Loucy (cell line): ENCODE measurements around the gene BICD1.

Experiments used
- H2AFZ ChIP-seq: fragments of 200-600 bp; sonication (generic); 2 replicates; pipeline ENCODE4 v1.6.0; 2016; ENCODE audit warnings: antibody characterized with exemption, mild to moderate bottlenecking, low read length, moderate library complexity
- H3F3A ChIP-seq: fragments of 200-600 bp; 2 replicates; pipeline ENCODE4 v1.6.0; 2016; ENCODE audit warnings: antibody characterized with exemption, low read depth, mild to moderate bottlenecking
- H3K27me3 ChIP-seq: fragments of 200-600 bp; sonication (generic); 2 replicates; pipeline ENCODE4 v1.6.1; 2014; ENCODE audit warnings: low read length, mild to moderate bottlenecking; ENCODE audit not compliant: insufficient read depth, poor library complexity, severe bottlenecking
- H3K36me3 ChIP-seq: fragments of 200-600 bp; sonication (generic); 2 replicates; pipeline ENCODE4 v1.6.1; 2016; ENCODE audit warnings: low read length; ENCODE audit not compliant: insufficient read depth
- H3K4me1 ChIP-seq: fragments of 200-600 bp; sonication (generic); 2 replicates; pipeline ENCODE4 v1.5.1; 2014; ENCODE audit warnings: low read length, mild to moderate bottlenecking; ENCODE audit not compliant: insufficient read depth, poor library complexity, severe bottlenecking
- H3K4me2 ChIP-seq: fragments of 200-600 bp; sonication (generic); 2 replicates; pipeline ENCODE4 v1.6.0; 2014; ENCODE audit warnings: antibody characterized with exemption, low read length, low read depth, mild to moderate bottlenecking; ENCODE audit not compliant: poor library complexity, severe bottlenecking
- H3K4me3 ChIP-seq: fragments of 200-600 bp; sonication (generic); 2 replicates; pipeline ENCODE4 v1.5.1; 2014; ENCODE audit warnings: low read length, mild to moderate bottlenecking, mixed read lengths; ENCODE audit not compliant: poor library complexity, severe bottlenecking
- H3K79me2 ChIP-seq: fragments of 200-600 bp; sonication (generic); 2 replicates; pipeline ENCODE4 v1.6.1; 2014; ENCODE audit warnings: low read length; ENCODE audit not compliant: insufficient read depth
- H3K9ac ChIP-seq: fragments of 200-600 bp; sonication (generic); 2 replicates; pipeline ENCODE4 v1.6.0; 2014; ENCODE audit warnings: mild to moderate bottlenecking, low read depth, low read length, moderate library complexity; ENCODE audit not compliant: poor library complexity, severe bottlenecking
- H3K9me2 ChIP-seq: fragments of 200-600 bp; sonication (generic); replicated peaks from 2 replicates; pipeline ENCODE4 v1.6.1; 2016; ENCODE audit warnings: low read depth, low read length, mixed read lengths
- H3K9me3 ChIP-seq: fragments of 200-600 bp; sonication (generic); 2 replicates; pipeline ENCODE4 v1.6.1; 2014; ENCODE audit warnings: mild to moderate bottlenecking, antibody characterized with exemption, low read length, low read depth; ENCODE audit not compliant: insufficient read depth
- H4K20me1 ChIP-seq: fragments of 200-600 bp; sonication (generic); 2 replicates; pipeline ENCODE4 v1.6.0; 2014; ENCODE audit warnings: antibody characterized with exemption, low read length, mild to moderate bottlenecking; ENCODE audit not compliant: insufficient read depth, poor library complexity, severe bottlenecking
- CTCF ChIP-seq: fragments of 200-600 bp; sonication (generic); conservative IDR thresholded peaks from 2 replicates; pipeline ENCODE4 v1.5.1; 2014; ENCODE audit warnings: mild to moderate bottlenecking, antibody characterized with exemption, low read length
- EZH2phosphoT487 ChIP-seq: fragments of 200-600 bp; IDR thresholded peaks from 2 replicates; pipeline ENCODE4 v1.6.1; 2018; ENCODE audit warnings: antibody characterized with exemption, mild to moderate bottlenecking, moderate library complexity, borderline replicate concordance

The BICD1 gene

GRCh38 chr12:32196250-32197198, 89.9 kb downstream of the BICD1 start:
- H3K4me1 ChIP-seq, result peaks cover 15% of the 10 kb centered on the region
- no peak overlapping the region for H3K9ac ChIP-seq
- H3K9me3 ChIP-seq, result peaks cover 14% of the 10 kb centered on the region
- TF ChIP-seq EZH2phosphoT487 (no peak), CTCF (no peak)
- no peaks in the 10 kb centered on the region for H3K79me2 ChIP-seq
- no peaks in the 10 kb centered on the region for H3K9me2 ChIP-seq
- H3K36me3 ChIP-seq, result no peaks in the 10 kb centered on the region
- H2AFZ ChIP-seq, result no peak overlapping the region
- no peak overlapping the region for H3K4me2 ChIP-seq
- no peaks in the 10 kb centered on the region for H4K20me1 ChIP-seq
- H3K27me3 ChIP-seq, result no peaks in the 10 kb centered on the region
- H3K4me3 ChIP-seq, result no peak overlapping the region
- H3F3A ChIP-seq, result no peaks in the 10 kb centered on the region

GRCh38 chr12:32197421-32197820, 90.8 kb downstream of the BICD1 start:
- Histone ChIP-seq H3K9me2 (no peaks in the 10 kb centered on the region), H3K36me3 (no peaks in the 10 kb centered on the region), H3K4me2 (no peak overlapping the region), H3K27me3 (no peaks in the 10 kb centered on the region), H4K20me1 (no peaks in the 10 kb centered on the region), H3F3A (no peaks in the 10 kb centered on the region), H3K4me3 (no peak overlapping the region), H2AFZ (no peak overlapping the region), H3K9ac (no peak overlapping the region), H3K9me3 (peaks cover 14% of the 10 kb centered on the region), H3K4me1 (peaks cover 15% of the 10 kb centered on the region), H3K79me2 (no peaks in the 10 kb centered on the region)
- TF ChIP-seq EZH2phosphoT487, result no peak

- Histone ChIP-seq H2AFZ (no peak overlapping the region), H3K4me2 (no peak overlapping the region), H3K9me3 (peaks cover 14% of the 10 kb centered on the region), H3K9ac (no peak overlapping the region), H3K9me2 (no peaks in the 10 kb centered on the region), H3F3A (no peaks in the 10 kb centered on the region), H3K4me1 (peaks cover 15% of the 10 kb centered on the region), H3K4me3 (no peak overlapping the region), H3K79me2 (no peaks in the 10 kb centered on the region), H3K27me3 (no peaks in the 10 kb centered on the region), H4K20me1 (no peaks in the 10 kb centered on the region), H3K36me3 (no peaks in the 10 kb centered on the region)
- no peak for TF ChIP-seq CTCF
- TF ChIP-seq EZH2phosphoT487, result no peak
These were observed 91.9 kb downstream of the BICD1 start for GRCh38 chr12:32198555-32198954.

- H3K4me2 ChIP-seq, result no peak overlapping the region
- H4K20me1 ChIP-seq, result no peaks in the 10 kb centered on the region
- no peaks in the 10 kb centered on the region for H3F3A ChIP-seq
- H3K9ac ChIP-seq, result no peak overlapping the region
- H3K36me3 ChIP-seq, result no peaks in the 10 kb centered on the region
- no peak overlapping the region for H3K4me3 ChIP-seq
- H2AFZ ChIP-seq, result no peak overlapping the region
- peaks cover 15% of the 10 kb centered on the region for H3K4me1 ChIP-seq
- no peaks in the 10 kb centered on the region for H3K27me3 ChIP-seq
- TF ChIP-seq CTCF (no peak), EZH2phosphoT487 (no peak)
- no peaks in the 10 kb centered on the region; the same call in 1 of the 2 replicates for H3K9me3 ChIP-seq
- H3K9me2 ChIP-seq, result no peaks in the 10 kb centered on the region
- no peaks in the 10 kb centered on the region for H3K79me2 ChIP-seq
These were observed 94.4 kb downstream of the BICD1 start for GRCh38 chr12:32201096-32201495.
